RPMI8226 (cell line): ENCODE results near the gene CAPZA2.
"Not testable (repeated sequence)": the region's sequence is repeated elsewhere in the genome, so short reads cannot be mapped to it uniquely, and the experiment has no call there.

Source experiments
- DNase-seq: peaks from one replicate; pipeline ENCODE4 v3.0.0-alpha.2; 2015

Gene CAPZA2

DNA sequence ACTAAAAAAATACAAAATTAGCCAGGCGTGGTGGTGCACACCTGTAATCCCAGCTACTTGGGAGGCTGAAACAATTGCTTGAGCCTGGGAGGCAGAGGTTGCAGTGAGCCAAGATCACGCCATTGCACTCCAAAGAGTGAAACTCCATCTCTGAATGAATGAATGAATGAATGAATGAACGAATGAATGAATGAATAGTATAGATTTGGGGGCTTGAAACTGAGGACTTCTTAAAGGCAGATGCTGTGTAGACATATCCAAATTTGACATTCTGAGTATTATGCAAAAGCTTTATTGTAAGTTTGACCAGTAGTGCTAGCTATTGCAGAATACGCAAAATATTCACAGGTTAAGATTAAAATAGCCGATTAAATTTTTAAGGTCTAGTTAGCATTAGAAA lies 60.2 kb downstream of the CAPZA2 start:
- DNase-seq: no peak

DNA sequence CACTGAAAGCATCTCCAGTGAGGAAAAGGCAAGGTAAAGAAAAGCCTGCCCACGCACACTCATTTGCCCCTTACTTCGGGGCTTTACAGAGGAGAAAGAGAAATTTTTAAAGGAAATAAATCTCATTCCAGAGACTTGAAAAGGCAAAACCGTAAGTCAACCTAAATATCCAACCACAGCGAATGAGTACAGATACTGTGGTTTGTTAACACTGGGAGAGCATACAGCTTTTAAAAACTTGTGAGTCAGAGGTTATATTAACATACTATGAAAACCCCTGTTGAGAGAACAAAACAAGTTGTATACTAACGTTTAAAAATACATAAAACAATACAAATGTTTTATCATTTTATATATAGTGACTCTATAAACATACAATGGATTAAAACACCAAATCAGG lies 62.4 kb downstream of the CAPZA2 start:
- no peak for DNase-seq

DNA sequence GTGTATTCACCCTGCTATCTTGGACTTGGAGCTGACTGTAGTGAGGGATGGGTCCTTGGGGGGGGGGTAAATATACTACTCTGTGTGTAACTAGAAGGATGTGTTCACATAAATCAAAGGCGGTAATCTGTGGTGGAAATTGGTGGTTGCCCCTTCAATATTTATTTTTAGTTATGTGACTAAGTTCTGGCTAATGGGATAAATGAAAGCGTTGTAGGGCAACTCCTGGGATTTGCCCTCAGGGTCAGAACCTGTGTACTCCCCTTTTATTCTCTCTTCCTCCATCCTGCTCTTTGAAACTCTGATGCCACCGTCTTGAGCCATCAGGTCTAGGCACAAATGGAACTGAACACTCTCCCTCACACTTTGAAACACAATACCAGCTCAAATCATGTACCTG lies 66.6 kb downstream of the CAPZA2 start:
- DNase-seq: no peak

DNA sequence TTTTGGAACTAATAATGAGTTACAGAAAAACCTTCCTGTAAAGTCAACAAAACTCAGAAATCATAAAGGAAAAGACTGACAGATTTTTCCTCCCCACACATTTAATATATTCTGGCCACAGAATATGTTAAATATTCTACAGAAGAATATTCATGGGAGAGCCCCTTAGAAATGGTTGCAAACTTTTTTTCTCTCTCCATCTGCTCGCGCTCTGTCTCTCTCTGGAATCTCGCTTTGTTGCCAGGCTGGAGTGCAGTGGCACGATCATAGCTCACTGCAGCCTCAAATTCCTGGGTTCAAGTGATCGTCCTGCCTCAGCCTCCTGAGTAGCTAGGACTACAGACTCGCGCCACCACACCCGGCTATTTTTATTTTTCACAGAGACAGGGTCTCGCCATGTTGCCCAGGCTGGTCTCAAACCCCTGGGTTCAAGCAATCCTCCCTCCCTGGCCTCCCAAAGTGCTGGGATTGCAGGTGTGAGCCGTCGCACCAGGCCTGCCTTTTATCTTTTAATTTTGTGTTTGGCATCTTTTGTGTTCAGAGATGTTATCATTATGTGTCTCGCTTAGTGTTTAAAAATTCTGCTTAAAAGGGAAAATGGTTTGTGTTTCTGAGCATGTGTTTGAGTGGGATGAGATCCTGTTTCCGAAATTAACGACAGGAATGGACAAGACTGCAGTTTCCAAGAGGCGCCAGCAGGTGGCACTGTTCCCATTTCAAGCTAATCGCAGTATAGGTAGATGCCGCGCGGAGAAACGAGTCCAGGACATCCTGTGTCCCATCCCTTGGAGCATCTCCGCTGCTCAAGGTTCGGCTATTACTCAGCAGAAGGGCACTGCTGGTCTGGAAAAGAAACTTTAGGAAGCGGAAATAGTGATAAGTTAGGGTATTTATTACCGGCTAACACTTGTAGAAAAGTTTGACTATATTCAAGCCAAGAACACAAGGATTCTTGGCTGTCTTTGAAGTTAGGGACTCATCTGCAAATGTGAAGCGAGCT lies 67.8 kb downstream of the CAPZA2 start:
- peak; percentile 84 for DNase-seq

DNA sequence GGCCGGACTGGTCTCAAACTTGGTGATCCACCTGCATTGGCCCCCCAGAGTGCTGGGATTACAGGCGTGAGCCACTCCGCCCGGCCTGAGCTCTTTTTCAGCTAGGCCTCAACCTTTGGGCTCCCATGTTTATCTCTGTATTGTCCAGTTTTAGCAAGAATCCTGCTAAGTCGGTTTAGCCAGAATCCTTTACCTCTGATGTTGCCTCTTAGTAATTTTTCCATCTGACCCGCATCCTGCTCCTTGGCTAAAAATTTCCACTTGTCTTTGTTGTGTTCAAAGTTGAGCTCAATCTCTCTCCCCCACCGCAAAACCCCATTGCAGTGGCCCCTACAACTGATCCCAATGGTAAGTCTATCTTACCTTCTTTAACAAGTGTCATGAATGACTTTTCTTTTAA lies 70.2 kb downstream of the CAPZA2 start:
- no peak for DNase-seq

DNA sequence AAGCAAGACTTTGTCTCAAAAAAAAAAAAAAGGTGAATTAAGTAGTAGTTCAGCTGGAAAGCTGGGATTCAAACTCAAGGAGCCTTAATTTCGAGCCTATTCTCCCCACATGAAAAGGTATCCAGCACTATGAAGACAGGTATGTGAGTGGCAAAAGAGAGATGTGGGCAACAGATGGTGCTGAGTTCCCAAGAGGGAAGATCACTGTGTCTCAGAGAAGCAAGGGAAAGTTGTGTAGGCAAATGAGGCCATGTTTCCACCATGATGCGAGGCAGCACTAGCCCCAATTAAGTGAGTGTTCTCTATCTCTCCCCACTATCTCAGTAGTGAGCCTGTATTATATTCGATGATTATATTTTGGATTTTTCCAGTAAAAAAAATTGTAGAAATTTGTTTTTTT lies 71.1 kb downstream of the CAPZA2 start:
- no peak for DNase-seq

DNA sequence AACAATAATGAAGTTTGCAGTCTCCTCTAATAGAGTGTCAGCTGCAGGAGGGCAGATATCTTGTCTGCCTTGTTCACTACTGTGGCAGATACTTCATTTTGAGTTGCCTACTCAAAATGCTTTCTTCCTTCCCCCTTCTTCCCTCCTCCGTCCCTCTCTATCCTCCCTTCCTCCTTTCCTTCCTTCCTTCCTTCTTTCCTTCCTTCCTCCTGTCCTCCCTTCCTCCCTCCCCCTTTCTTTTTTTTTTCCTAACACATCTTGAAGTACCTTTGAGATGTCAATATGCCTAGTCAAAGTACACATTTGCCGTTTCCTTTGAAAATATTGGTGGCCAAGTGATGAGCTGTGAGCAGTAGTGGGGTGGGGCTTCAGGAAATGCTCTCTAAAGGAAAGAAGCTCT lies 72.2 kb downstream of the CAPZA2 start:
- no peak for DNase-seq

DNA sequence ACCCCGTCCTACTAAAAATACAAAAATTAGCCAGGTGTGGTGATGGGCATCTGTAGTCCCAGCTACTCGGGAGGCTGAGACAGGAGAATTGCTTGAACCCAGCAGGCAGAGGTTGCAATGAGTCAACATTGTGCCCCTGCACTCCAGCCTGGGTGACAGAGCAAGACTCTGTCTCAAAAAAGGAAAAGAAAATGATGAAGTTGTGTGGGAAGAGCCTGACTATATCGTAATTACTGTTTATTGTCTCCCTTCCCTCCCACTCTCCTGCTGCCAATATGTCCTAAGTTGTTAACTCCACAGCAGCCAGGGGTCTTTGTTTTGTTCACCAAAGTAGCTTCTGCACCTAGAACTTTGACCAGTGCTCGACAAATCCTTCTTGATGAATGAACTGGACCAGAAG lies 74.5 kb downstream of the CAPZA2 start:
- not testable (repeated sequence) for DNase-seq

DNA sequence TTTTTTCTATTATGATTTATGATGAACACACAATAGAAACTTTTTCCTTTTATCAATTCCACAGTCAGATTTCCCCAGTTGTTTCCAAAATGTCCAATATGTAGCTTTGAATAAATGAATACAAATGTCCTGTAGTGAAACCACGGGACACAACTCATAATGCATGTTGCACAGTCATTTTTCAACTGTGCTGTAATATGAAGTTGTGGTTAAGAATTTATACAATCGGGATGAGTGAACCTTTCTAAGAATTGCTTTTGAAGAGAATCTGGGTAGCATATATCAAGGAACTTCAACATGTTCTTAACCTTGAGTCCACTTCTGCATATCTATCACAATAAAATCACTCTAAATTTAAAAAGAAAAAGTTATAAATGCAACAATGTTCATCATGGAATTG lies 76.3 kb downstream of the CAPZA2 start:
- no peak for DNase-seq

DNA sequence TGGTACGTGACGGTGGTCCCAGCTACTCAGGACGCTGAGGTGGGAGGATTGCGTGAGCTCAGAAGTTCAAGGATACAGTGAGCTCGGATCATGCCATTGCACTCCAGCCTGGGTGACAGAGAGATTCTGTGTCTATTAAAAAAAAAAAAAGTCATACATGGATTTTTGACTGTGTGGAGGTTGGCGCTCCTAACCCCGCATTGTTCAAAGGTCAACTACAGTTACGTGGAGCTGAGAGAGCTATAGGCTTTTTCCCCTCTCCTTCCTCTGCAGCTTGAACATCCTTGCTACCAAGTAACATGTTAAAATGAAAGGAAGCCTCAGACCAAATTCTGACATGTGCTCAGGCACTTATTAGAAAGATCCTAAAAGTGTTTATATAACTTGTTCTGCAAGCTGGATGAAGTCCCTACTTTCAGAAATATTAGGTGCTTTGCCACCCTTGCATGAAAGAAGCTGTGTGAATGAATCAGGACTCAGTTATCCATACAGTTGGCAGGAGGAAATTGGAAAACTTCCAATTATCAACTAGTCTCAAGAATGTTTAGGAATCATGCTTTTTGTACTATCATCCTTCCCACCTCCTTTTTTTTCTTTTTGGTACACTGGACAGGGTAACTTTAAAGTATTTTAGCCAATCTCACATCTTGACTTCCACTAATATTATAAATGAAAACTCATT lies 78.4 kb downstream of the CAPZA2 start:
- DNase-seq: no peak

DNA sequence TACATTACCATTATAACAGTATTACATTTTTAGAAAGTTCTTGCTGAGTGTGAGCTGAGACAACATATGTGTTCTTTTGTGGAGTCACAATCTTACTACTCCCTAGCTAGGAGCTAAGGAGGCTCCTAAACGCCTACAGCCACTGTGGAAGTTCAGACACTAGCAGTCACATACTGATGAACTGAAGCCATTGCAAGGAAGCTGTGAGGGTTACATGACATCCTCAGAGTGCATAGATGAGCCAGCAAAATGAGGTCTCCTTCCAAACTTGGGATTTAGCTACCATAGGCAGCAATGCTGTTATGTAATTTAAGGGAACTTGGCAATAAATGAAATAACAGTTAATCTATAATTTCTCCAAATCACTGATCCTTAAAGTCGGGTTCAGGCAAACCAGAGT lies 80.1 kb downstream of the CAPZA2 start:
- no peak for DNase-seq

DNA sequence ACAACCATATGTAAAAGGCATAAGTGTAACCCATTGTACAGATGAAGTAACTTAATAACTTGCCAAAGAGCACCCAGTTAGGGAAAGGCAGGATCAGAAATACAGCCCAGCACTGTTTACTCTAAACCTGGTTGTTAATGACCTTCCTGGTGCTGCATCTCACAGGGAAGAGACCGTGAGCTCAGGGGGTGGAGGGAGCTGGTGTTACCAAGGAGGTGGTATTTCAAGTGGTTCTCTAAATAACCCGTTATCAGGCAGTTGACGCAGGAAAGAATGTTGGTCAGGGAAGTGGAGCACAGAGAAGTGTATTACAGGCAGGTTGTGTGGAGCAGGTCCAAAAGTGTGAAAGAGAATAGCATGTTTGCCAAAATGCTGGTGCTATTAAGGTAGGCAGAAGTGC lies 86.5 kb downstream of the CAPZA2 start:
- no peak for DNase-seq

DNA sequence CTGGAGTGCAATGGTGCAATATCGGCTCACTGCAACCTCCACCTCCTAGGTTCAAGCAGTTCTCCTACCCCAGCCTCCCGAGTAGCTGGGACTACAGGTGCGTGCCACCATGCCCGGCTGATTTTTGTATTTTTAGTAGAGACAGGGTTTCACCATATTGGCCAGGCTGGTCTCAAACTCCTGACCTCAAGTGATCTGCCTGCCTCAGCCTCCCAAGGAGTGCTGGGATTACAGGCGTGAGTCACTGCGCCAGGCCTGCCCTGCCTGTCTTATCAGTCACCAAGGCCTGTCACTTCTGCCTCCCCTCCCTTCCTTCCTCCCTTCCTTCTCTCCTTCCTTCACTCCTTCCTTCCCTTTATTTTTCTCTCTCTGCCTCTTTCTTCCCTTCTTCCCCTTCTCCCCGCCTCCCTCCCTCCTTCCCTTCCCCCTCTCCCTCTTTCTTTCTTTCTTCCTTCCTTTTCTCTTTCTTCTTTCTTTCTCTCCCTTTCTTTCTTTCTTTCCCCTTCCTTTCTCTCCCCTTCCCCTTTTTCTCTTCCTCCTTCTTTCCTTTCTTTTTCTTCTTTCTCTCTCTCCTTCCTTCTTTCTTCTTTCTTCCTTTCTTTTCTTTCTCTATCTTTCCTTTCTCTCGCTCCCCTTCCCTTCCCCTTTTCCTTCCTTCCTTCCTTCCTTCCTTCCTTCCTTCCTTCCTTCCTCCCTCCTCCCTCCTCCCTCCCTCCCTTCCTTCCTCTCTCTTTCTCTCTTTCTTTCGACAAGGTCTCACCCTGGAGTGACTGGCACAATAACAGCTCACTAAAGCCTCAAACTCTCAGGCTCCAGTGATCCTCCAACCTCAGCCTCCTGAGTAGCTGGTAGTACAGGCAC lies 87.8 kb downstream of the CAPZA2 start:
- DNase-seq: no peak

DNA sequence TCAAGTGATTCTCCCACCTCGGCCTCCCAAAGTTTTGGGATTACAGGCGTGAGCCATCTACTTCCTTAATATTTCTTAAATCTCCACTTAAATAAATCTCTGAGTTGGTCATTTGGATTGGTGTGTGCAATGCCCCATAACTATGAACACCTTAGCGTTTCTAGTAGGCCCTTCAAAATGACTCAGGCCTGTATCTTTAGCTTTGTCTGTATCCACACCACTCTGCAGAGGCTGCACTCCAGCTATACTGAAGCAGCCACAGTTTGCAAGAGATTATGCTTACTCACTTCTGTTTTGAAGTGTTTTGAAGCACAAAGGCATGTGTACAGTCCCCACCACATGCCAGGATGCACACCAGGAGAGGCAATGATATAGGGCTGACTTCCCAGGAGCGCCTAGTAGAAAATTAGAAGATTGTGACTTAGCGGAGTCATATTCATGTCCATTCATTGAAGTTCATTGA lies 88.5 kb downstream of the CAPZA2 start:
- DNase-seq: no peak

DNA sequence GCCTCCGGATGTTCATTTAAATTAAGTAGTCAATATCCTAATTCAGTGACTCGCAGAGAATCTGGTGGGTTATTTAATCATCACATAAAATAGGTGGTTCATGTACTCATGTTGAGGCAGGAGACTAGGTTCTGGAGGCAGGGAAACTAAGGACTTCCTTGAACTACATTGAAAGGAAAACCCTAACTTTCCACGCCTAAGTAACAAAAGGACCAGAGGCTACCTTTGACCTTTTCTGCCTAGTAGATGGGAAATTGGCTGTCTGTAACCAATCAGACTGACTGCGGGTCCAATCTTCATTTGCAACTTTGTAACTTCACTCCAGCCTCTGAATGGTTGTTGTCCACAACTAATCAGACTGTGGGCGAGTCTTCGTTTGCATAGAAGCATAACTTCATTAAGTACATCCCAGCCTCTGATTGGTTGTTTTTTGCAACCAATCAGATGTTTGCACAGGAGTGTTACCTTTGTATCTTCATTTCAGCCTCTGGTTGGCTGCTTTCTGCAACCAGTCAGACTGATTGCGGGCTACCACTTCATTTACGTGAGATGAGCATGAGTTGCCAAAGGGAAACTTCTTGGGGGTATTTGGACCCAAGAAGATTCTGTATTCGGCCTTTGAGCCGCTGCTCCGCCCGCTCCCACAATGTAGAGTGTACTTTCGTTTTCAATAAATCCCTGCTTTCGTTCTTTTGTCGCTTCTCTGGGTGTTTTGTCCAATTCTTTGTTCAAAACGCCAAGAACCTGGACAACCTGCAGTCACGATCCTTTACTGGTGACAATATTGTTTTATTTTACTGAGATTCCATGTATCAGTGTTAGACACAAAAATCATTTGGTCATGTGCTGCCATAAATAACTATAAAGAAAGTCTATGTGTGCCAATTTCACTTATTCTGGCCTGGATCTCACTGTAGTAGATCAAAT lies 89.2 kb downstream of the CAPZA2 start:
- DNase-seq: no peak

DNA sequence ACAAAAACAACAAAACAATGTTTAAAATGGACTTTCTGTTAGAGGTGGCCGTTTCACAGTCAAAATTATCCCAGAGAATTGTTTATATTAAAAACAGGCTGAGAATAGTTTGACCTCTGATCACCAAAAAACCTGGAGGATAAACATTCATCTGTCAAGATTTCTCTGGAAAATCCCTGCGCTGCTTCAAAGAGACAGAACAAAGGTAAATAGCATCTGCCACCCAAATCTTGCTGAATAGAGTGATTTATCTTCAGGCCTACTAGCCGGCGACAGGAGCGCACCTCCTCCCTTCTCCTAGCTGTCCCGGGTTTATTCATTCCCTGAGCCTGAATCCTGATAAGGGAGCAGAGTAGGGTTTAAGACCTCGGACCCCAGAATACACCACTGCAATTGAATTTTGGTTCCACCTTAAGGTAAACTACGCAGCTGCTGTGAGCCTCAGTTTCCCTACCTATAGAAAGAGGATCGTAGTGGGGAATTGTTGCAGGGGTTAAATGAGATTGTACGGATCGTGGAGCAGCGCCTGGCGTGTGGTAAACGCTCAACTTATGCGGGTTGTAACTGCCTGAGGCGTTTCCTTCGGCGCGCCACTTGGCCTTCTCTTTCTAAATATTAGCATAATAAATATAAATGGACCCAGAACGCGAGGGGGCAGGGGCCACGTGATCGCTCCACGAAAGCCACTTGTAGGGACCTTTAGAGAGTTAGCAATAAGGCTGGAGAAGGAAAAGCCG lies 90.4 kb downstream of the CAPZA2 start:
- DNase-seq: peak; percentile 78

DNA sequence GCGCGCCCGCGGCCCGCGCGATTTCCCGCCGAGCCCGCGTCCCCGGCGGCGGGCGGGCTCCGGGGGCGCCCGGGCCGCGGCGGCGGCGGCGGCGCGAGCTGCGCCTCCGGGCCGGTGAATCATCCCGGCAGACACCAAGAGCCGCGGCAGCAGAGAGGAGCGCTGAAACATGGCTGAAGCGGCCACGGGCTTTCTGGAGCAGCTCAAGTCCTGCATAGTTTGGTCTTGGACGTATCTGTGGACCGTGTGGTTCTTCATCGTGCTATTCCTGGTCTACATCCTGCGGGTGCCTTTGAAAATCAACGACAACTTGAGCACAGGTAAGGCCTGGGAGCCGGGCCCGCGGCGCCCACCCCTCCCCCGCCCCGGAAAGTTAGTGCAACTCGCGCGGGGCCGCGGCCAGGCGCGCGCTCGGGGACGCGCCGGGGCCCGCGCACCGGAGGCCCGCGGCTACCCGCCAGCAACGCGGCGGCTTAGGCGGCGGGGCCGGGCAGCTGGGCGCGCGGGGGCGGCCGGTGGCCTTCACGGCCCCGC lies 91.1 kb downstream of the CAPZA2 start, which contains the start of gene ST7:
Gene ST7, plus strand, starts transcription at position 130 of the 534 bp plus-strand sequence. Its CDS starts 40 bp downstream, at position 170.
- DNase-seq: peak; percentile 81

DNA sequence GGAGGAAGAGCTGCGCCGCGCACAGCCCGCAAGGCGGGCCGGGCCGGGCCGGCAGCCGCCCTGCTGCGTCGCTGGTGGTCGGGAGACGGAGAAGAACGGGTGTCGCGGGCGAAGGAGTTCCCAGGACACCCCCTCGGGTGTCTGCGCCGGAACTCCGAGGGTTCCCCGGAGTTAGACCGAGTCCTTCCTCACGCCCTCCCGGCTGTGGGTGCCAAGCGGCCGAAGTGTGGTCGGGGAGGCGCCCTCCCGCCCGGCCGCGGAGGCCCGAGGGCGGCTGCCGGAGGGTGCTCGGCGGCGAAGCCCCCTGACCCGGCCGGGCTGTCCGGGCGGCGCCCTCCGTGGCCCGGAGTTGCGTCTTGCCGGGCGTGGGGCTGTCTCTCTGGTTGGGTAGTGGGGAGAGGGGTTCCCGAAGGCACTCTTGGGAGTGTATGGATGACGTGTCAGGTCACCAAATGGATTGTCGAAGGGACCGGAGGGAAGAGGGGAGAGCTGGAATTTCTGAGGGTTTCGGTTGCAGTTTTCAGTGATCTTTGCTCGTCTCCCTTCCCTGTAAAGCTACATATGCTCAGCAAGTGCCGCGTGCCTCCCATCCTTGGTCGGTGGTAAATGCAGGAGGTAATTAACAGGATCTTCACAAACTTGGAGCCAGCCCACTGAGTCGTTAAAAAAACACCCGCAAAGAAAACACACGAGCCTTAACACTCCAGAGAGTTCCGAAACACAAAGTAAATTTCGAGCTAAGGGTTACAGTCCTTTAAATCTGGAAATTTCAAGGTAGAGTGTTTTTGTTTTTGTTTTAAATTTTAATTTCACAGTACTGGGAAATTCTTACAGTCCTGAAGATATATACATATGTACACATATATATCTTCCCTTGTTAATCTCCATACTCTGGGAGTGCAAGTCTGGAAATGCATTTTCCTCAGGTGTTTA lies 91.8 kb downstream of the CAPZA2 start:
- peak; percentile 67 for DNase-seq

DNA sequence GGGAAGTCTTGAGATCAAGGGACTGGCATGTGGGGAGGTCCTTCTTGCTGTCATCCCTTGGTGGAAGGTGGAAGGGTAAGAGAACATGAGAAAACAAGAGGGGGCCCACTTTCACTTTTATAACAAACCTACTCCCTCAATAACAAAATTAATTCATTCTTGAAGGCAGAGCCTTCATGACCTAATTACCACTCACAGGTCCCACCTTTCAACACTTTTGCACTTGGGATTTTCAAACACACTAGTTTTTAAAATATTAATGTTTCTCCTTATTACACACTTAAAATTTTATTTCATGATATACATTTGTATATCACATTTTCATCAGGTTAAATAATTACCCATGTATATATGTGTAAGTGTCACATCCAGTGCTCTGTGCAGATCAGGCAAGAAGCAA lies 93.0 kb downstream of the CAPZA2 start:
- no peak for DNase-seq
